NB4 (cell line): ENCODE results near the gene GABRG3.

Experiments used
- DNase-seq: peaks from one replicate; pipeline ENCODE4 v3.0.0; 2010; ENCODE audit warnings: low read depth
- H3K4me3 ChIP-seq: one replicate; pipeline ENCODE4 v1.5.1; 2011; ENCODE audit warnings: mild to moderate bottlenecking, low read depth, low read length, moderate library complexity
- MYC ChIP-seq: IDR thresholded peaks from 2 replicates; pipeline ENCODE4 v1.6.1; 2011; ENCODE audit warnings: low read depth, low read length
- POLR2A ChIP-seq: IDR thresholded peaks from 2 replicates; pipeline ENCODE4 v1.6.1; 2011; ENCODE audit warnings: mild to moderate bottlenecking; ENCODE audit not compliant: insufficient read length; ENCODE audit errors: extremely low read depth
- TF ChIP-seq, protein P1 (sequence below): IDR thresholded peaks from 2 replicates; pipeline ENCODE4 v1.6.1; 2011; ENCODE audit warnings: low read depth, low read length
- TF ChIP-seq, protein P2 (sequence below): IDR thresholded peaks from one replicate; pipeline ENCODE4 v1.5.1; 2012; ENCODE audit warnings: low read depth, low read length

GABRG3 gene

DNA sequence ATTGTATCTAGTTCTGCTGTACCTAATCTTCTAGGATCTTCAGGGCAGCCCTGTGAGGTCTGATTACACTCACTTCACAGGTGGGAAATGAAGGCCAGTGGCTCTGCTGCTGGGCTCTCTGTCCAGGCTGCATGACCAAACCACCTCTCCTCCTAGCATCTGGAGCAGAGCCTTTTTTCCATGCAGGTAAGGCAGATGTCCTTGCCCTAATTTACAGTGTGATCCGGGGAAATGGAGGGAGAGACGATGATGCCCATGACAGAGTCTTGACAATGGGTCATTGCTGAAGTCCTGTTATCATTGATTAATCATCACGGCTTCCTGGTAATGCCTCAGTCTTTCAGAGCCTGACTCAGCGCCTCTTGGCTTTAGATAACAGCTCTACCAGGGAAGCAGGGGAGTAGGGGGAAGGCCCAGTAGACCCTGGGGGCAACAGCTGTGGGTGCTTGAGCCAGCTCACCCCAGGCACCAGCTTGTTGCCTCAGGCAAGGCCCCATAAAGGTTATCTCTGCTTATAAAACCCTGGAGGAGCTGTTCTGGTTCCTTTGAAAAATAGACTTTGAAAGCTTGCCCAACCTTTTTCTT is 153.4 kb downstream of the GABRG3 start:
- DNase-seq, result no peak
- no peak overlapping the region for H3K4me3 ChIP-seq
- TF ChIP-seq, protein P1, sequence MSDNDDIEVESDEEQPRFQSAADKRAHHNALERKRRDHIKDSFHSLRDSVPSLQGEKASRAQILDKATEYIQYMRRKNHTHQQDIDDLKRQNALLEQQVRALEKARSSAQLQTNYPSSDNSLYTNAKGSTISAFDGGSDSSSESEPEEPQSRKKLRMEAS, result no peak
- TF ChIP-seq MYC (no peak), POLR2A (no peak)
- TF ChIP-seq, protein P2, sequence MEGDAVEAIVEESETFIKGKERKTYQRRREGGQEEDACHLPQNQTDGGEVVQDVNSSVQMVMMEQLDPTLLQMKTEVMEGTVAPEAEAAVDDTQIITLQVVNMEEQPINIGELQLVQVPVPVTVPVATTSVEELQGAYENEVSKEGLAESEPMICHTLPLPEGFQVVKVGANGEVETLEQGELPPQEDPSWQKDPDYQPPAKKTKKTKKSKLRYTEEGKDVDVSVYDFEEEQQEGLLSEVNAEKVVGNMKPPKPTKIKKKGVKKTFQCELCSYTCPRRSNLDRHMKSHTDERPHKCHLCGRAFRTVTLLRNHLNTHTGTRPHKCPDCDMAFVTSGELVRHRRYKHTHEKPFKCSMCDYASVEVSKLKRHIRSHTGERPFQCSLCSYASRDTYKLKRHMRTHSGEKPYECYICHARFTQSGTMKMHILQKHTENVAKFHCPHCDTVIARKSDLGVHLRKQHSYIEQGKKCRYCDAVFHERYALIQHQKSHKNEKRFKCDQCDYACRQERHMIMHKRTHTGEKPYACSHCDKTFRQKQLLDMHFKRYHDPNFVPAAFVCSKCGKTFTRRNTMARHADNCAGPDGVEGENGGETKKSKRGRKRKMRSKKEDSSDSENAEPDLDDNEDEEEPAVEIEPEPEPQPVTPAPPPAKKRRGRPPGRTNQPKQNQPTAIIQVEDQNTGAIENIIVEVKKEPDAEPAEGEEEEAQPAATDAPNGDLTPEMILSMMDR, result no peak

DNA sequence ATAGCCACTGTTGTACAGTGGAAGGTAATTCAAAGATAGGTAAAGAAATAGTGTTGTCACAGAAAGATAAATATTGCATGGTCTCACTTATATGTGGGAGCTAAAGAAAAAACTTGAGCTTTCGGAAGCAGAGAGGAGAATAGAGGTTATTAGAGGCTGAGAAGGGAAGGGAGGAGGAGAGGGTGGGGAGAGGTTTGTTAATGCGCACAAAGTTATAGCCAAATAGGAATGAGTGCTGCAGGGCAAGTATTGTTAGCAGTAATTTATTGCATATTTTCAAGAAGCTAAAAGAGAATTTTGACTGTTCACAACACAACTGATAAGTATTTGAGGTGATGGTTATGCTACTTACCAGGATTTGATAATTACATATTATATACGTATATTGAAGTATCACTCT is 154.2 kb downstream of the GABRG3 start:
- no peak overlapping the region for H3K4me3 ChIP-seq
- TF ChIP-seq POLR2A, result no peak
- no peak for DNase-seq

DNA sequence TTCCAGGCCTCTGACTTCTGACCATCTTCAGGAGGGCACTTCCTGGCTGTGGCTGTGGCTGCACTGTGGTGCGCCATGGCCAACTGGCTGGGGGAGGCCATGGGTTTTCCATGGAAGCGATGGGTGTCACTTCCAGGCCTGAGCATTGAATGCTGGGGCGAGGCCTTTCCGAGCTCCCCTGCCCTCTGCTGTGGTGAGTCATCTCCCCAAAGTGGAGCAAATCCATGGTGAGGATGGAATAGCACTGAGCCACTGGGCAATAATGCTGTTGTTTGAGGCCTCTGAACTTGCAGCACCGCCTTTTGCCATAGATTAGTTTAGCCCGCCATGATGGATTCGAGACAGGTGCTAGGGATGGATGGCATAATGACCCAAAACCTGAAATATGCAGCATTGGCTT is 155.5 kb downstream of the GABRG3 start:
- TF ChIP-seq MYC, result no peak
- TF ChIP-seq, protein P1, result no peak
- TF ChIP-seq, protein P2, result no peak
- no peak for TF ChIP-seq POLR2A
- no peak overlapping the region for H3K4me3 ChIP-seq
- DNase-seq, result no peak

DNA sequence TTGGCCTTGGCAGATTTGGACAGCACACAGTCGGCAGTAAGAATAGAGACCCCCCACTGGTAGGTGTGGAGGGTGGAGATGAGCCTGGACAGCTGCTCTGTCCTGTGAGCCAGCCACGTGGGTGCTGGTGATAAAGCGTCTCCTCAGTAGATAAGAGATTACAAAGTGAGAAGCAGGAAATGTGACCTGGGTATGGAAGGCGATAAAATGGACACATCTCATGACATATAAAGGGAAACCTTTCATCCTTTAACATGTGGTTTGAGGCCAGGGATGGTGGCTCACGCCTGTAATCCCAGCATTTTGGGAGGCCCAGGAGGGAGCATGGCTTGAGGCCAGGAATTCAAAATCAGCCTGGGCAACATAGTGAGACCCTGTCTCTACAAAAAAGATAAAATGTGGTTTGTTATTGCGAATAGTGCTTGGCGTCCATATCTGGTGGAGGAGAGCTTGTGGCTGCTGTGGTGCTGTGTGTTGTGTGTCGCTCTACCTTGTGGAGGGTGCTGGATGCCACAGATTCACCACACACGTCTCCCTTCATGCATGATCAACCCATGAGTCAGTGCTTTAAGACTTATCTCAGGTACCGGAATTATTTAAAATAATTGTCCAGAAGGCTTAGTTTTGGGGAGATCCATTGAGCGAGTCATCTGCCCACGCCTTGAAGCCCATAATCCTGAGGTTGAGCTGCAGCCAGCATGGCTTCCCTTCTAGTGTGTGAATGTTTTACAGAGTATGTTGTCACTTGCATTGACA is 157.0 kb downstream of the GABRG3 start:
- TF ChIP-seq MYC, result no peak
- TF ChIP-seq, protein P1, result no peak
- TF ChIP-seq, protein P2, result no peak
- TF ChIP-seq POLR2A, result no peak
- no peak overlapping the region for H3K4me3 ChIP-seq
- no peak for DNase-seq

DNA sequence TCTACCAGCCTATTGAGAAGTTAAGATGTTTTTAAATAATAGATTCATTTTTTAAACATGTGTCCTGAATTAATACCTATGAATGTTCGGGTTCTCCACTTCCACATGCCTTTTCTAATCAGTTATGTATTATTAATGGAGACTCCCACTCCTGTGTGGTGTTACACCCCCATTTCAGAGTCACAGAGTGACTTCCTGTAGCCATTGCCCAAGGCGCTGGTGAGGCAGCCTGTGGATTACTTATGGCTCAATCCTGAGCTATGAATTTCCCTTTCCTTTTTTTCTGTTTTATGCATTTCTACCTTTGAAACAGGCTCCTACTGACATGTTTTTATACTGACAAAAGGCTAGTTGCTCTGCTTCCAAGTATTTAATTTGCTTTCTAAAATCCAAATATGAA is 162.3 kb downstream of the GABRG3 start:
- no peak overlapping the region for H3K4me3 ChIP-seq
- peak; percentile 28 for DNase-seq
- TF ChIP-seq, protein P2, result no peak
- TF ChIP-seq, protein P1, result no peak
- TF ChIP-seq MYC (no peak), POLR2A (no peak)

DNA sequence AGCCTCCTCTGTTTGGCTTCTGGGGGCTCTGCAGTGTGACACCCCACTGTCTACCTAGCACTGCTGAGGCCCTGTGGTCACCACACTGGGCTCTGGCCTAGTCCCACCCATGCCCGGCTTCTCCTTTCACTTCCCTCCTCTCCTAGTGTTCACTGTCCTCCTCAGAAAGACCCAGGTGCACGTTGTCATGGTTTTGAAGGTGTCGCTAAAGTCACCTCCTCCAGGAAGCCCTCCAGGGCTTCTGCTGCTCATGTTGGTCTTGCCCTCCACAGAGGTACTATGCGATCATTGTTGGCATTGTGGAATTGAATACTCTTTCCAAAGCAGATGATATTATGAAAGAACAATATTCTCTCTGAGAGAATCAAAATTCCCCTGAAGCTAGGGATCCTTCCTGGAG is 163.5 kb downstream of the GABRG3 start:
- TF ChIP-seq MYC (no peak), POLR2A (no peak)
- TF ChIP-seq, protein P1, result no peak
- TF ChIP-seq, protein P2, result no peak
- no peak overlapping the region for H3K4me3 ChIP-seq
- no peak for DNase-seq
